ENCODE data around the gene AKAP17A.
"Not testable (repeated sequence)": the region's sequence is repeated elsewhere in the genome, so short reads cannot be mapped to it uniquely, and the experiment has no call there.

AKAP17A gene

DNA sequence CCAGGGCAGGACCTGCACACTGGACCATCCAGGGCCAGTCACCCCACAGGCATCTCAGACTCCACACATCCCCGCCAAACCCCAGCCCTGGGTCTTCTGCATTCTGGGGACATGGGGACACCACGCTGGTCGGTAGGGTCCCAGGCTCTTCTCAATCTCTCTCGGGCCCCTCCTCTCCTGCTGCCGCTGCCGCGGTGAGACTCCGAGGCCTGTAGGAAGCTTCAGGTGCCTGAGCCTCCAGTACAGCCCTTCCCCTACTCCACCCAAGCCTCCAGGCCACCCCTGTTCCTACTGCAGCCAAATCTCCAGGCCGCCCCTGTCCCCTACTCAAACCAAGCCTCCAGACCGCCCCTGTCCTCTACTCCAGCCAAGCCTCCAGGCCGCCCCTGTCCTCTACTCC is 17.9 kb downstream of the AKAP17A start:
- DNase-seq = no peak

DNA sequence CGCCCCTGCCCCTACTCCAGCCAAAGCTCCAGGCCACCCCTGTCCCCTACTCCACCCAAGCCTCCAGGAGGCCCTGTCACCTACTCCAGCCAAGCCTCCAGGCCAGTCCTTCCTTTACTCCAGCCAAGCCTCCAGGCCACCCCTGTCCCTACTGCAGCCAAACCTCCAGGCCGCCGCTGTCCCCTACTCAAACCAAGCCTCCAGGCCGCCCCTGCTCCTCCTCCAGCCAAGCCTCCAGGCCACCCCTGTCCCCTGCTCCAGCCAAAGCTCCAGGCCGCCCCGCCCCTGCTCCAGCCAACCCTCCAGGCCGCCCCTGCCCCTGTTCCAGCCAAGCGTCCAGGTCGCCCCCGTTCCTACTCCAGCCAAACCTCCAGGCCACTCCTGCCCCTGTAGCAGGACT is 18.4 kb downstream of the AKAP17A start:
- DNase-seq = no peak

DNA sequence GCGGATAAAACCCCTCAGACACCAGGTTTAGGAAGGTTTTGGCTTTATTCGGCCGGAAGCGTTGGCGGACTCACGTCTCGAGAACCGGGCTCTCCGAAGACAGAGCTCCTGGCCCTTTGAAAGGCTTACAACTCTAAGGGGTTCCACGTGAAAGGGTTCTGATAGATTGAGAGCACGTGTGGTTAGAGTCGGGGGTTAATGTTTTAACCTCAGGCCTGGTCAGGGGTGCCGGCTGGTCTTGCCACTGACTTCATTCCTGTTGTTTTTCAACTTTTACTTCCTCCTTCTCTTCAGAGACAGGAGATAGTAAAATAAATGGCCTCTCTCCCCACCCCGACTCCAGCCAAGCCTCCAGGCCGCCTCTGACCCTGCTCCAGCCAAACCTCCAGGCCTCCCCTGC is 18.8 kb downstream of the AKAP17A start:
- DNase-seq = no peak

DNA sequence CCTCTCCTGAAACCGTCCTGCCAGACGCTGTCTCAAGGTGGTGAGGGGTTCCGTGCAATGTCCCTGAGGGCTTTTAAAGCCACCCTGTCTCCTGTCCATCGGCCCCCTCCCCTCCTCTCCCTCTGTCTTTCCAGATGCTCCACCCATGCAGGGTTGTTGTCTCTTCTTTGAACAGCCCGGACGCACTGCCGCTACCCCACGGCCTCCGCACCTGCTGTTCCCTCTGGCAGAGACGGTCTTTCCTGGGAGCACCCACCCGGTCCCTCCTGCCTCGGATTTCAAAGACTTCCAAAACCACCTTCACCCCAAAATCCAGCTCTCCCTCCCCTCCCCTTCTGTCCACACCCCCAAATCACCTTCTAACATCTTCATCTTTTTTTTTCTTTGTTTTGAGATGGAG is 19.3 kb downstream of the AKAP17A start:
- no peak for DNase-seq

DNA sequence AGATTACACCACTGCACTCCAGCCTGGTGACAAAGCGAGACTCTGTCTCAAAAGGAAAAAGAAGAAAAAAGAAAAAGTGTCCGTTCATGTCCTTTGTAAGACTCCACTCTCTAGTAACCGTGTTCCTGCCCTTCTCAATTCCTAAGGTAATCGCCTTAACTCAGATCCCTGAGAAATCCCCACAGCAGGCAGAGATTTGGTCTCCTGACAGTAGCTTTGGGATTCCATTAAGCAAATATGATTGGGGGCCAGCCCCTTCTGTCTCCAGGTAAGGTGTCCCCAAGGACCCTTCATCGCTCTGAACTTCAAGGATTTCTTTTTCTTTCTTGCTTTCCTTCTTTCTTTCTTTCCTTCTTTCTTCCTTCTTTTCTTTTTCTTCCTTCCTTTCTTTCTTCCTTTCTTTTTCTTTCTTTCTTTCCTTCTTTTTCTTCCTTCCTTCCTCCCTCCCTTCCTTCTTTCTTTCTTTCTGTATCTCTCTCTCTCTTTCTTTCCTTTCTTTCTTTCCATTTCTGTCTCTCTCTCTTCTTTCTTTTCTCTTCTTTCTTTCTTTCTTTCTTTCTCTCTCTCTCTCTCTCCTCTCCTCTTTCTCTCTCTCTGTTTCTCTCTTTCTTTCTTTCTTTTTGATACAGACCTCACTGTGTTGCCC is 21.4 kb downstream of the AKAP17A start:
- no peak for DNase-seq

DNA sequence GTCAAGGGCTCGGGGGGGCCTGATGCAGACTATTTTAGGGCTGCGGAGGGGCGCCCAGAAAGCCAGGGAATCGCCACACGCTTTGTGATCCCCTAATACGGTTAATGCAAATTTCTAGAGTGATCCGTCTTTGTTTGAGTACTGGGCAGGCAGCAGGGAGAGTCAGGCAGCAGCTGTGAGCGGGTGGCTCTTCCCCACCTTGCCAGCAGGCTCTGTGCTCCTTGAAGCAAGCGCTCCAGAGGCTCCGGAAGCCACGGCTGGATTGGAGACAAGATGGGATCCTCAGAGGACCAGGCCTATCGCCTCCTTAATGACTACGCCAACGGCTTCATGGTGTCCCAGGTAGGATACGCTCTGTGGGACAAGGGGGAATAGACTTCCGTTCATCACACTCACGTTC is 23.5 kb downstream of the AKAP17A start, which contains the start of gene ASMT:
Gene ASMT, plus strand, starts transcription at position 133 of the 400 bp plus-strand sequence. Its CDS starts 141 bp downstream, at position 274.
- no peak for DNase-seq

DNA sequence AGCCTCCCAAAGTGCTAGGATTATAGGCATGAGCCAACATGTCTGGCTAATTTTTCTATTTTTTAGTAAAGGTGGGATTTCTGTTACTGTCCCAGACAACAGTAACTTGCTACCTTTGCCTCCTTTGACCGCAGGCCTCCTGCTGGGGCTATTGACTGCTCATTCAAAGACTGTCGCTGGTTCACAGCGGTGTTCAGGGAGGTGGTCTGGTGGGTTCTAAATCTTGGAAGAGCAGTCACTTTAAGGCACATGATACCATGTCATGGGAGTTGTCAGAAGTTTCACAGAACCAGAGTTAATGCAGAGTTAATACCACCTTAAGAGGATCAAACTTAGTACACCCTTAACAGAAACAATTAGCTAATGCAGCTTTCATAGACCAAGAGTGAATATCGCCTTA is 27.3 kb downstream of the AKAP17A start:
- DNase-seq = no peak

DNA sequence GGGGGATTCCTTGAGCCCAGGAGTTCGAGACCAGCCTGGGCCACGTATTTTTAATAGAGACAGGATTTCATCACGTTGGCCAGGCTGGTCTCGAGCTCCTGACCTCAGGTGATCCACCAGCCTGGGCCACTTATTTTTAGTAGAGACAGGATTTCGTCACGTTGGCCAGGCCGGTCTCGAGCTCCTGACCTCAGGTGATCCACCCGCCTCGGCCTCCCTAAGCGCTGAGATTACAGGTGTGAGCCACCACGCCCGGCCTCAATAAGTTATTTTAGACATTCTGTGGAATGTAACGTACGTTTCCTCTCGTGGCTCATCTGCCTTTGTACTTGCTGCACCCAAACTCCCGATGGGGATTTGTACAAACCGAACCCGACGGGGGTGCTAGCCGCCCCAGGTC is 32.3 kb downstream of the AKAP17A start:
- DNase-seq = no peak

DNA sequence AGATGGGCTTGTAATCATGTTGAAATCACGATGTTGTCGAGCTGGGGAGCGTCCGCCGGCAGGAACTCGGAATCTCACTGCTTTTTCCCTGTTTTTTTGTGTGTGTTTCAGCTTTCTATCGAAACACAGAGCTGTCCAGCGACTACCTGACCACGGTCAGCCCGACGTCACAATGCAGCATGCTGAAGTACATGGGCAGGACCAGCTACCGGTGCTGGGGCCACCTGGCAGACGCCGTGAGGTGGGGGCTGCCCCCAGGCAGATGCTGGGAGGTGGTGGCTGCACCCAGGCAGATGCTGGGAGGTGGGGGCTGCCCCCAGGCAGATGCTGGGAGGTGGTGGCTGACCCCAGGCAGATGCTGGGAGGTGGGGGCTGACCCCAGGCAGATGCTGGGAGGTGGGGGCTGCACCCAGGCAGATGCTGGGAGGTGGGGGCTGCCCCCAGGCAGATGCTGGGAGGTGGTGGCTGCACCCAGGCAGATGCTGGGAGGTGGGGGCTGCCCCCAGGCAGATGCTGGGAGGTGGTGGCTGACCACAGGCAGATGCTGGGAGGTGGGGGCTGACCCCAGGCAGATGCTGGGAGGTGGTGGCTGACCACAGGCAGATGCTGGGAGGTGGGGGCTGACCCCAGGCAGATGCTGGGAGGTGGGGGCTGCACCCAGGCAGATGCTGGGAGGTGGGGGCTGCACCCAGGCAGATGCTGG is 32.9 kb downstream of the AKAP17A start:
- not testable (repeated sequence) for DNase-seq

DNA sequence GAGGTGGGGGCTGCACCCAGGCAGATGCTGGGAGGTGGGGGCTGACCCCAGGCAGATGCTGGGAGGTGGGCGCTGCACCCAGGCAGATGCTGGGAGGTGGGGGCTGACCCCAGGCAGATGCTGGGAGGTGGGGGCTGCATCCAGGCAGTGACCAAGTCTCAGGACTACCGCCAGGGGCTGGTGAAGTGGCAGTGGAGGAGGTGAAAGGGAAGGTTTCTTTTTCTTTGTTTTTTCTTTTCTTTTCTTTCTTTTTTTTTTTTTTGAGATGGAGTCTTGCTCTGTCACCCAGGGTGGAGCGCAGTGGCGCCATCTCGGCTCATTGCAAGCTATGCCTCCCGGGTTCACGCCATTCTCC is 33.4 kb downstream of the AKAP17A start:
- not testable (repeated sequence) for DNase-seq

DNA sequence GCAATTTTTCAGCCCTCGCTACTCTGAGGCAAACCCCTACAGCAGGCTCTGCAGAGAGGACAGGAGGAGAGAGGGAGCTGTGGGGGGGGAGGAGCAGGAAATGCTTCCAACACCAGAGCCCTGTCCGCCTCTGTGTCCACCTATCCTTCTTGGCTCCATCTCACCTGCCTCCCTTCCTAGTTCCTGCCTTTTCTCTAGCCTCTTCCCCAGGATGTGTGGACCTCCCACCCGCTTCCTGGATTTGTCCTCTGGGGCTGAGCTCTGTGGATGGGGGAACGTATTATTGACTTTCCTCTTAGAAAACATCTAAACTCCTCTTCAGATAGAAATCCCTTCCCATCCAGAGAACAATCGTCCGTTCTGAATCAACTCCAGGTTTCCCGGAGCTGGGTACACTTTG is 37.8 kb downstream of the AKAP17A start:
- DNase-seq = no peak

DNA sequence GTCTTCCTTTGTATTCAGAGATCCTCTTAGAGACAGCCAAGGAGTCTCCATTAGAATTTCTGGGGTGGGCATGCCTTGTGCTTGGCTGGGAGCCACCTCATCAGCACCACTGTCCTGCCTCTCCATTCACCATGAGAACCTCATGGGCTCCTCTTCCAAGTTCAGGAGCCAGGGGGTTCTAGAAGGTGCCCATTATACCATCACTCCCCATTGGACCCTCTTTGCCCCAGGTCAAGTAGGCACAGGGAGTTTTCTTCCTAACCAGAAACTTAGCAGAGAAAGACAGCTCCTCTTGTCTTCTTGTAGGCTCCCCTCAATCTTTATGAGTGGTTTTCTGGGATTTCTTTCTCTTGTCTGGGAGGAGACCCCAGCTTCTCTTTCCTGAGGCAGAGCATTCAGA is 54.6 kb downstream of the AKAP17A start:
- DNase-seq = no peak

DNA sequence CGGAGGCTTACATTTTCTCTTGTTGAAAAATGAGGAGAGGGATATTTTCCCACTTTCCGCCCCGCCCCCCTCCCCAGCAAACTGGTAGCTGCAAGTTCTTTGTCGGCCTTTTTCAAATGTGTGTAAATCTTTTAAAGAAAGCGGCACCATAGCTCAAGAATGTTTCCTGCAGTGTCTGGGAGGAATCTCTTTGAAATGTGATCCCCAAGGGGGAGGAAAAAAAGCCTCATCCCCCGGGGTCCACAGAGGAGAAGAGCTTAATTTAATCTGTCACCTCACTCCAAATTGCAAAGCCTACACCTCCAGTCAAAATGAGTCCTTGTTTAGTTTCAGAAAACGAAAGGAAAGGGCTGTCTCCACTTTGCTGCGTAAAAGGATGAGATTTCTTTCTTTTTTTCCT is 58.2 kb downstream of the AKAP17A start:
- DNase-seq = no peak

Data from Kasumi-1 (cell line).